Subcutaneous adipose tissue (tissue), 4 donors: ENCODE data around the gene FUT7. TPM values are rescaled to one million over a fixed set of nuclear protein-coding genes. Genes with fewer than 3 reads are reported as not detected.

Source experiments
- CTCF ChIP-seq: fragments of 450-650 bp; IDR thresholded peaks from one replicate; pipeline ENCODE4 v1.5.1; 2016; ENCODE audit warnings: low read depth, mild to moderate bottlenecking, control low read depth, antibody characterized with exemption, moderate library complexity
- total RNA-seq, 4 donors: library from RNA; depleted of rRNA; stranded (reverse); fragments of >200 nt; gene quantifications; one replicate each; pipeline ENCODE4 v1.1.0, GENCODE V29; 2016

FUT7 gene
- total RNA-seq, 4 donors from 2014 or later = 0.22 to 0.34 TPM; not detected in 2

GRCh38 chr9:136991993-136992818 is 39.7 kb downstream of the FUT7 start, which contains the start of gene PAXX:
Gene PAXX, plus strand, starts transcription at chr9:136992422. Its CDS starts 22 bp downstream, at chr9:136992444.
- TF ChIP-seq CTCF = no peak

- TF ChIP-seq CTCF = no peak
These were observed 41.5 kb downstream of the FUT7 start for GRCh38 chr9:136990242-136990911.

GRCh38 chr9:136988872-136989271 is 43.0 kb downstream of the FUT7 start:
- TF ChIP-seq CTCF = no peak

- no peak for TF ChIP-seq CTCF
These were observed 46.0 kb downstream of the FUT7 start for GRCh38 chr9:136985853-136986252.

- no peak for TF ChIP-seq CTCF
These were observed 46.8 kb downstream of the FUT7 start for GRCh38 chr9:136985027-136985602.

GRCh38 chr9:136984464-136985026 is 47.3 kb downstream of the FUT7 start:
- TF ChIP-seq CTCF = no peak
